GM06990 (cell line): ENCODE results near the gene PCNX3.
A peak's percentile ranks its signal among the peaks of the same experiment; 100 is the strongest.

ENCODE experiments used
- DNase-seq: peaks from one replicate; pipeline ENCODE4 v3.0.0-alpha.2; 2011; ENCODE audit not compliant: insufficient read length; ENCODE audit errors: extremely low read depth
- H3K27me3 ChIP-seq: replicated peaks from 2 replicates; pipeline ENCODE4 v1.6.0; 2011; ENCODE audit warnings: low read length; ENCODE audit not compliant: control insufficient read depth, insufficient read depth
- H3K36me3 ChIP-seq: 2 replicates; pipeline ENCODE4 v1.5.1; 2011; ENCODE audit warnings: low read length; ENCODE audit not compliant: control insufficient read depth, insufficient read depth
- H3K4me3 ChIP-seq: replicated peaks from 2 replicates; pipeline ENCODE4 v1.5.1; 2011; ENCODE audit warnings: low read depth, mild to moderate bottlenecking, control low read depth, low read length
- TF ChIP-seq, protein P1 (sequence below): IDR thresholded peaks from 2 replicates; pipeline ENCODE4 v1.5.1; 2011; ENCODE audit warnings: low read length, control low read depth, mild to moderate bottlenecking, inconsistent platforms; ENCODE audit not compliant: insufficient read depth, poor library complexity, severe bottlenecking

PCNX3 gene

DNA sequence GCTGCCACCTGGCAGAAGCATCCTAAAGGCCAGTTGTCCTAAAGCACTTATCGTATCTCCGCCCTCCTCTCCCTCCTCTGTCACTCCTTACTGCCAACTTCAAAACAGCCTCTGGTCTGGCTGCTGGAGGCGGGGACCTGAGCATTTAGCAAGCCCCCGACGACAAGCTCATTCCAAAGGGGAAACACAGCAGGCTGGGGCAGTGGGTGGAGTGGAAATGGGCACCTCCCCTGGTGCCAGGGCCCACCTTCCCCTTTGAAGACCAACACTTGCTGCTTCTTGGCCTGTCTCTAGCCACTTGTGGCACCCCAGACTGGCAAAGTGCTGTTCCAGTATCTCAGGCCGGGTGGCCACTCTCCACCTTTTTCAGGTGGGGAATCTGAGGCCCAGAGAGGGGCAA lies 5.2 kb upstream of the PCNX3 start:
- TF ChIP-seq, protein P1, sequence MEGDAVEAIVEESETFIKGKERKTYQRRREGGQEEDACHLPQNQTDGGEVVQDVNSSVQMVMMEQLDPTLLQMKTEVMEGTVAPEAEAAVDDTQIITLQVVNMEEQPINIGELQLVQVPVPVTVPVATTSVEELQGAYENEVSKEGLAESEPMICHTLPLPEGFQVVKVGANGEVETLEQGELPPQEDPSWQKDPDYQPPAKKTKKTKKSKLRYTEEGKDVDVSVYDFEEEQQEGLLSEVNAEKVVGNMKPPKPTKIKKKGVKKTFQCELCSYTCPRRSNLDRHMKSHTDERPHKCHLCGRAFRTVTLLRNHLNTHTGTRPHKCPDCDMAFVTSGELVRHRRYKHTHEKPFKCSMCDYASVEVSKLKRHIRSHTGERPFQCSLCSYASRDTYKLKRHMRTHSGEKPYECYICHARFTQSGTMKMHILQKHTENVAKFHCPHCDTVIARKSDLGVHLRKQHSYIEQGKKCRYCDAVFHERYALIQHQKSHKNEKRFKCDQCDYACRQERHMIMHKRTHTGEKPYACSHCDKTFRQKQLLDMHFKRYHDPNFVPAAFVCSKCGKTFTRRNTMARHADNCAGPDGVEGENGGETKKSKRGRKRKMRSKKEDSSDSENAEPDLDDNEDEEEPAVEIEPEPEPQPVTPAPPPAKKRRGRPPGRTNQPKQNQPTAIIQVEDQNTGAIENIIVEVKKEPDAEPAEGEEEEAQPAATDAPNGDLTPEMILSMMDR: no peak
- Histone ChIP-seq H3K36me3 (peaks cover 29% of the 10 kb centered on the region), H3K4me3 (no peak overlapping the region), H3K27me3 (no peaks in the 10 kb centered on the region)
- DNase-seq: no peak

DNA sequence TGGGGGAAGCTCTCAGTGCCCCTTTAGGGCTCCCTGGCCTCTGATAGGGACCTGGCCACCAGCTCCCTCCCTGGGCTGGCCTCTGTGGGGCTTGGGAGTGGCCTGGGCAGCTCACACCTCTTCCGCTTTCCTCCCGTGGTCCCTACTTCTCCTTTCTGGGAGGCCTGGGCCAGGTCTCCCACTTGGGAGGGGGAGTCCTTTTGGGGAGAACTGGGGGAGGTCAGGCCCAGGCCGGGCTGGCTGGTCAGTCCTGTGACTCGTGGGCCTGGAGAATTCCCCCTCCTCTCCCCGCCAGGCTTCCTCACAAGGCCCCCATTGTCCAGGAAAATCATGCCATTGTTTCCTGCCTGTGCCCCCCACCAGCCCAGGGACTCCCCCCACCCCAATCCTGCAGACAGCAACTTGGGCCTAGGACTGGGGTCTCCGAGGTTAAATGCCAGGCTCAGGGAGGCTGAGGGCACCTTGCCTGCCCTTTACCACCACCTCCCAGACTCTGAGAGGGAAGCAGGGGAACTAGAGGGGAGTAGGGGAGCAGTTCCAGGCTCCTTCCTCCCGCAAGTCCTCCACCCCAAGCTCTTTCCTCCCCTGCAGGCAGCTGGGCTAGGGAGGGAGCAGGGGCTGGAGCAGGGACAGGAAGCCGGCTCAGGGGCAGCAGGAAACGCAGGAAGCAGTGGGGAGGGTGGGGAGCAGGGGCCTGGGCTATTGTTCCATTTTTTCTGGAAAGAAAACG lies 4.4 kb upstream of the PCNX3 start:
- no peak for DNase-seq
- Histone ChIP-seq H3K4me3 (no peak overlapping the region), H3K27me3 (no peaks in the 10 kb centered on the region), H3K36me3 (peaks cover 25% of the 10 kb centered on the region)
- TF ChIP-seq, protein P1: no peak

DNA sequence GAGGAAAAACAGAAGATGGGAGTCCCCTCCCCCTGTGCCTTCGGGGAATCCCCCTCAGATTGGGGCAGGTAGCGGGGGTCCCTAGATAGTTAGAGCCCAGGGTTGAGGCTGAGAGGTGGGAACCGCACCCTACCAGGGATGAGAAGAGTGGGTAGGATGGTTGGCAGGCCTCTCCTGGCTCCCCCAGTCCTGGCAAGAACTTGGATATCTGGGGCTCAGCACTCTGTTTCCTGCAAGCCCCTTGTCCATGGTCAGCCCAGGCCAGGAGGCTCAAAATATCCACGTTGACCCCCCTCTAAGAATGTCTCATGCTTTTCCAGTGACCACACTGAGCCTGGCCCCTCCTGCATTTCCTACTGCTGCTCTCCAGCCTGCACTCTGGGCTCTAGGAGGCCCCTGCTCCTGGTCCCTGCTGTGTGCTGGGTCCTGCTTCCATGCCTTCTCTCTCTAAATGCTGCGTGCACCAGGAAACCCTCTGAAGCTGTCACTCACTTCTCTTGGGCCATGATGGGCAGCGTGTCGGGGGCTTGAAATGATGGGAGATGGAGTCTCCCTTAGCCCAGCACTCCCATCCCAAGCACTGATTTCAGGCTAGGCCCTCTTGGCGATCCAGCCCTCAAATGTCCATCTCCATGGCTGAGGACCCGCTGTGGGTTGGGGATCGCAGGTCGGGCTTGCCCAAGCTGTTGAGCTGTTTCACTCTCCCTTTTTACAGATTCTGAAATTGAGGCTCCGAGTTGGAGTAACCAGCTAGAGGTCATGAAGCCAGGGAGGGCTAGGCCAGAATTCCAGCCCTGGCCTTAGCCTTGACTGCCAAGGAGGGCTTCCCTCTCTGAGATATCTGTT lies 3.6 kb upstream of the PCNX3 start:
- Histone ChIP-seq H3K36me3 (peaks cover 20% of the 10 kb centered on the region), H3K4me3 (peak overlapping the region; percentile 96), H3K27me3 (no peaks in the 10 kb centered on the region)
- TF ChIP-seq, protein P1: no peak
- no peak for DNase-seq

DNA sequence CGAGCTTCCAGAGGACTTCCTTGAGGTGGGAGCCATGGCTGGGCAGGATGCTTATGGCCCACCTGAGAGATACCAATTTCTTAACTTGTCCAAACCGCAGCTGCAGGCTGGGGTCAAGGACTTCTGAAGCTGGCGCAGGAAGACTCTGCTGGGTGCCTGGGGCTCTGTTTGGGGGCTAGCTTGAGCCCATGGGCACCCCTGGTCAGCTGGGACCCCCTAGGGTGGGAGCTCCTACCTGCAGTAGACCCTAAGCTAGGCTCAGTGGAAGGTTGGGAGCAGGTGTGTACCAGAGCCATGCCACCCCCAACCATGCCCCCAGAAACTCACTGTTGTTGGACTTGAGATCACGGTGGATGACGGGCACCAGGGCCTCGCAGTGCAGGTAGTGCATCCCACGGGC lies 2.9 kb upstream of the PCNX3 start:
- TF ChIP-seq, protein P1: no peak
- DNase-seq: no peak
- no peaks in the 10 kb centered on the region for H3K27me3 ChIP-seq
- peaks cover 18% of the 10 kb centered on the region for H3K36me3 ChIP-seq
- H3K4me3 ChIP-seq: peak overlapping the region; percentile 96

DNA sequence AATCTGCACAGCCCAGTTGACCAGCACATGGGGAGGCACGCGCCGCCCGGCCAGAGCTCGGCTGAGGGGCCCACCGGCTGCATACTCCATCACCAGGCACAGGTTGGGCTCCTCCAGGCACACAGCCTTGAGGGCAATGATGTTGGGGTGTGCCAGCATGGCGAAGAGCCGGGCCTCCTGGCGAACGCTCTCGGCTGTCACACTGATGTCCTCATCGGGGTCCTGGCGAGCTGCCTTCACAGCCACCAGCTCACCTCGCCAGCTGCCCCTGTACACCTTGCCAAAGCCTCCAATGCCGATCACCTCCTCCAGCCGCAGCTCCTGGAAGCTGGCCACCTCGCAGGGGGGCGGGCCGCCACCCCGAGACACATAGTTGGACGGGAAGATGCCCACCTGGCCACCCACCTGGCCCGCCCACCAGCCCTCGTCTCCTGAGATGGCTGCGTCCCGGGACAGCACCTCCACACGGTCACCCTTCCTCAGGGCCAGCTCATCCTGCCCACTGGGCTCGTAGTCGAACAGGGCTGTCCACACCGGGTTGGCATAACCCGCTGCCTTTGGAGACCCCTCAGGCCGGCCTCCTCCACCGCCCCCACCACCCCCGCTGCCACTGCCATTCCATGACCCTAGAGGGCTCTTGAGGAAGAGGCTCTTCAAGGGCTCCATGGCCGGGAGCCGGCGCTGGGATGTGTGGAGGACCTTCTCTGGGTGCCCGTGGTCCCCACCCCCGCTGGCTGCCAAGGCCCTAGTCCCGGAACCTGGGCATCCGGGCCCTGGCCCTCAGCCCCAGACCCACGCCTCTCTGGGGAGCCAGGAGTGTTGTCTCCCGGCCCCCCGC lies 2.3 kb upstream of the PCNX3 start:
- no peak for DNase-seq
- TF ChIP-seq, protein P1: no peak
- peaks cover 18% of the 10 kb centered on the region for H3K36me3 ChIP-seq
- peak overlapping the region; percentile 96 for H3K4me3 ChIP-seq
- no peaks in the 10 kb centered on the region for H3K27me3 ChIP-seq
